Stomach (tissue), 4 donors: ENCODE measurements around the gene CD2AP.

ENCODE experiments used
- CTCF ChIP-seq, 7 experiments: fragments of 450-650 bp in 4 of 7; fragments of 200-600 bp in 3 of 7; sonication (generic) in 3 of 7; IDR thresholded peaks; one replicate each; pipeline ENCODE4 v1.5.1; 2016 to 2019; ENCODE audit warnings: antibody characterized with exemption in 7 of 7, control low read depth in 2 of 7, mild to moderate bottlenecking in 1 of 7
- EP300 ChIP-seq: sonication (generic); formaldehyde crosslinking; IDR thresholded peaks from one replicate; pipeline ENCODE4 v1.6.1; 2017; ENCODE audit warnings: antibody characterized with exemption
- POLR2A ChIP-seq, 4 donors: fragments of 450-650 bp; IDR thresholded peaks; one replicate each; pipeline ENCODE4 v1.6.1; 2016; ENCODE audit warnings: antibody characterized with exemption in 4 of 4, control low read depth in 2 of 4, mild to moderate bottlenecking in 1 of 4, moderate library complexity in 1 of 4
- POLR2AphosphoS5 ChIP-seq, 3 donors: sonication (generic); formaldehyde crosslinking; IDR thresholded peaks; one replicate each; pipeline ENCODE4 v1.6.1; 2016; ENCODE audit warnings: antibody characterized with exemption in 3 of 3

GRCh38 chr6:47471911-47472310 is 5.7 kb upstream of the CD2AP start:
- no peak for TF ChIP-seq CTCF (IDR thresholded peaks at IDR 0.05)
- TF ChIP-seq POLR2A (IDR thresholded peaks at IDR 0.05): no peak
- TF ChIP-seq POLR2AphosphoS5 (IDR thresholded peaks at IDR 0.05): no peak
- no peak for TF ChIP-seq EP300
